Inflammatory macrophage (primary cell): ENCODE data around the gene KLF9.
A peak's percentile ranks its signal among the peaks of the same experiment; 100 is the strongest.
"Not testable (repeated sequence)": the region's sequence is repeated elsewhere in the genome, so short reads cannot be mapped to it uniquely, and the experiment has no call there.

ENCODE experiments used
- DNase-seq, 2 donors: peaks; one replicate each; pipeline ENCODE4 v3.0.0-alpha.2; 2020 to 2022

Gene KLF9

GRCh38 chr9:70403618-70404025 is 10.8 kb downstream of the KLF9 start:
- DNase-seq = no peak

GRCh38 chr9:70403166-70403565 is 11.3 kb downstream of the KLF9 start:
- DNase-seq = no peak

GRCh38 chr9:70402213-70402612 is 12.2 kb downstream of the KLF9 start:
- no peak for DNase-seq

- not testable (repeated sequence) for DNase-seq
Measured at GRCh38 chr9:70401241-70401640, 13.2 kb downstream of the KLF9 start.

- DNase-seq = no peak
Measured at GRCh38 chr9:70400107-70400892, 14.2 kb downstream of the KLF9 start.

GRCh38 chr9:70399141-70399540 is 15.3 kb downstream of the KLF9 start:
- no peak for DNase-seq

GRCh38 chr9:70398145-70398556 is 16.3 kb downstream of the KLF9 start:
- peak; percentile 77 to 78 for DNase-seq

- DNase-seq = no peak
Measured at GRCh38 chr9:70395652-70396051, 18.8 kb downstream of the KLF9 start.

GRCh38 chr9:70392850-70393249 is 21.6 kb downstream of the KLF9 start:
- DNase-seq = no peak

GRCh38 chr9:70392189-70392588 is 22.3 kb downstream of the KLF9 start:
- peak; percentile 19 to 21 for DNase-seq

GRCh38 chr9:70390933-70391341 is 23.5 kb downstream of the KLF9 start:
- peak; percentile 44 to 48 for DNase-seq

- DNase-seq = no peak
Measured at GRCh38 chr9:70389621-70390266, 24.7 kb downstream of the KLF9 start.

GRCh38 chr9:70389188-70389587 is 25.3 kb downstream of the KLF9 start:
- DNase-seq = no peak

GRCh38 chr9:70387663-70388062 is 26.8 kb downstream of the KLF9 start:
- DNase-seq = no peak

- no peak for DNase-seq
Measured at GRCh38 chr9:70385426-70385825, 29.0 kb downstream of the KLF9 start.

GRCh38 chr9:70382709-70383605 is 31.5 kb downstream of the KLF9 start:
- DNase-seq = no peak

- no peak for DNase-seq
Measured at GRCh38 chr9:70382046-70382708, 32.3 kb downstream of the KLF9 start.

GRCh38 chr9:70374962-70375618 is 39.4 kb downstream of the KLF9 start:
- DNase-seq = no peak

GRCh38 chr9:70367305-70367930 is 47.0 kb downstream of the KLF9 start:
- DNase-seq = no peak

- no peak for DNase-seq
Measured at GRCh38 chr9:70363760-70364159, 50.7 kb downstream of the KLF9 start.

- no peak for DNase-seq
Measured at GRCh38 chr9:70362952-70363351, 51.5 kb downstream of the KLF9 start.

GRCh38 chr9:70355801-70356200 is 58.7 kb downstream of the KLF9 start:
- DNase-seq = no peak
